Measurements from ENCODE around the gene AMPD3.
A peak's percentile ranks its signal among the peaks of the same experiment; 100 is the strongest.

The AMPD3 gene

GRCh38 chr11:10486161-10486840, 31.2 kb downstream of the AMPD3 start:
- peaks cover 80% of the 10 kb centered on the region for H3K36me3 ChIP-seq (ENCODE audit: control insufficient read depth, insufficient read depth, low read length)

DNA sequence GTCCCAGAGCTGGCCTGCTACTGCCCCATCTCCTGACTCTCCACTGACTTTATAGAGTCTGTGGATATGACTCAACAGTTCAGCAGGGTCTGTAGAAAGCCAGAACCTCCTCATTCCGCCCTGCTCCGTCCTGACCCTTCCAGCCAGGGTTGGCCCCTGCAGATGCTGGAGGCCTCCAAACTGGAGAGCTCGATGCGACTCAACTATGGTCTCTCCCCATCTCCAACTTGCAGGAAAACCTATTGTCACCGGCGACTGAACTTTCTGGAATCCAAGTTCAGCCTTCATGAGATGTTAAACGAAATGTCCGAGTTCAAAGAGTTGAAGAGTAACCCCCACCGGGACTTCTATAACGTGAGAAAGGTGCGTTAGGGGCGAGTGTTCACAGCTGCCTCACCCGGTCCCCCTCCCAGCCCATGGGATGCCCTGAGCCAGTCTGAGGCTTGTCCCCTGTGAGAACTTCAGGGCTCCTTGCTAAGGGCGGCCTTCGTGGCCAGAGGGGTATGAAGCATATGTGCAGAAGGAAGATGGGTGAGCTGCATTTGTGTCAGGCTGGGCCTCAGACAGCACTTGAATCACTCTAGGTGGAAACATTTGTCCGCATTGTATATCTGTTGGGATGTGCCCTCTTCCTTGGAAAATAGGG, 32.1 kb downstream of the AMPD3 start:
- H3K4me3 ChIP-seq (ENCODE audit: insufficient read depth, low read depth, low read length, poor library complexity, severe bottlenecking), result no peak overlapping the region
- H3K9me3 ChIP-seq (ENCODE audit: control insufficient read depth, low read length), result no peaks in the 10 kb centered on the region
- H3K36me3 ChIP-seq (ENCODE audit: control insufficient read depth, insufficient read depth, low read length), result peaks cover 75% of the 10 kb centered on the region
- DNase-seq, result no peak
- H3K27ac ChIP-seq (ENCODE audit: insufficient read depth, low read length, poor library complexity, severe bottlenecking), result no peak overlapping the region
- no peaks in the 10 kb centered on the region for H3K27me3 ChIP-seq (replicated peaks; ENCODE audit: control insufficient read depth, insufficient read depth, low read length, poor library complexity, severe bottlenecking)
- no peaks in the 10 kb centered on the region for H3K4me1 ChIP-seq (ENCODE audit: control insufficient read depth, insufficient read depth, low read length, poor library complexity, severe bottlenecking)

More at GRCh38 chr11:10486161-10486840, 31.2 kb downstream of the AMPD3 start:
- DNase-seq, result no peak
- Histone ChIP-seq H3K9me3 (ENCODE audit: control insufficient read depth, low read length) (no peaks in the 10 kb centered on the region), H3K4me3 (ENCODE audit: insufficient read depth, low read depth, low read length, poor library complexity, severe bottlenecking) (no peak overlapping the region), H3K4me1 (ENCODE audit: control insufficient read depth, insufficient read depth, low read length, poor library complexity, severe bottlenecking) (no peaks in the 10 kb centered on the region), H3K27ac (ENCODE audit: insufficient read depth, low read length, poor library complexity, severe bottlenecking) (no peak overlapping the region), H3K27me3 (replicated peaks; ENCODE audit: control insufficient read depth, insufficient read depth, low read length, poor library complexity, severe bottlenecking) (no peaks in the 10 kb centered on the region)

GRCh38 chr11:10488121-10488933, 33.3 kb downstream of the AMPD3 start:
- Histone ChIP-seq H3K27me3 (replicated peaks; ENCODE audit: control insufficient read depth, insufficient read depth, low read length, poor library complexity, severe bottlenecking) (no peaks in the 10 kb centered on the region), H3K27ac (ENCODE audit: insufficient read depth, low read length, poor library complexity, severe bottlenecking) (no peak overlapping the region), H3K4me3 (ENCODE audit: insufficient read depth, low read depth, low read length, poor library complexity, severe bottlenecking) (no peak overlapping the region), H3K36me3 (ENCODE audit: control insufficient read depth, insufficient read depth, low read length) (peaks cover 76% of the 10 kb centered on the region), H3K9me3 (ENCODE audit: control insufficient read depth, low read length) (no peaks in the 10 kb centered on the region), H3K4me1 (ENCODE audit: control insufficient read depth, insufficient read depth, low read length, poor library complexity, severe bottlenecking) (no peaks in the 10 kb centered on the region)
- no peak for DNase-seq

DNA sequence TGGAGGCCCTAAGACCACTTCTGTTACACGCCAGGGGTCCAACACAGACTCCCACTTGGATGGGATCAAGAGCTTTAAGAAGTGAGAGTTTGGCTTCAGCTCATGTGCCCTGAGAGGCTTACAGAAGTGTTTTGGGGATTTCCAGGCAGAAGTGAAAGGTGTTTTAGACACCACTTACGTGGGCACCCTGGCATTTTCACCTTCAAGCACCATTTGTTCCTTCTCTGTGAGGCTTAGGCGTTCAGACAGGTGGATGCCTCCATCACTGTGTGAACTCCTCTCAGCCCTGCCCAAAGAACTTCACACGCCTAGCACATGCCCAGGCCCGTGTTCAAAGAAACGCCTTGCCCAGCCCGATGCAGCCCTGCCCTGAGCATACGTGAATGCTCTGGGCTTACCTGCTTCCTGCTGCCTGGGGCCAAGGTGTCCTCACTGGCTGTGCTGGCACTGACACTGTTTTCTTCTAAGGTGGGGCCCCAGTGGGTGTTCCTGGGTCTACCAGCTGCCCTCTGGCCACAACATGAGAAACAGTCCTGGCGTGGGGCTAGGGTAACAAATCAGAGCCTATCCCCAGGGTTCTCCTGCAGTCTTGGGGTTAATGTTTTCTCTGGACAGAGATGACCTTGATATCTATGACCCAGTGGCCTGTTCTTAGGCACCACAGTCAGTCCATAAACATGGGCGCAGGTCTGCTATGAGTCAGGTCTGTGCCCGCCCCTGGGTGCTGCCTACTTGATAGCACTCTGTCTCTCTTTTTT, 34.0 kb downstream of the AMPD3 start:
- DNase-seq, result no peak
- H3K4me1 ChIP-seq (ENCODE audit: control insufficient read depth, insufficient read depth, low read length, poor library complexity, severe bottlenecking), result no peaks in the 10 kb centered on the region
- H3K36me3 ChIP-seq (ENCODE audit: control insufficient read depth, insufficient read depth, low read length), result peaks cover 78% of the 10 kb centered on the region
- peak overlapping the region; percentile 1 for H3K27ac ChIP-seq (ENCODE audit: insufficient read depth, low read length, poor library complexity, severe bottlenecking)
- H3K27me3 ChIP-seq (replicated peaks; ENCODE audit: control insufficient read depth, insufficient read depth, low read length, poor library complexity, severe bottlenecking), result no peaks in the 10 kb centered on the region
- H3K4me3 ChIP-seq (ENCODE audit: insufficient read depth, low read depth, low read length, poor library complexity, severe bottlenecking), result no peak overlapping the region
- no peaks in the 10 kb centered on the region for H3K9me3 ChIP-seq (ENCODE audit: control insufficient read depth, low read length)

DNA sequence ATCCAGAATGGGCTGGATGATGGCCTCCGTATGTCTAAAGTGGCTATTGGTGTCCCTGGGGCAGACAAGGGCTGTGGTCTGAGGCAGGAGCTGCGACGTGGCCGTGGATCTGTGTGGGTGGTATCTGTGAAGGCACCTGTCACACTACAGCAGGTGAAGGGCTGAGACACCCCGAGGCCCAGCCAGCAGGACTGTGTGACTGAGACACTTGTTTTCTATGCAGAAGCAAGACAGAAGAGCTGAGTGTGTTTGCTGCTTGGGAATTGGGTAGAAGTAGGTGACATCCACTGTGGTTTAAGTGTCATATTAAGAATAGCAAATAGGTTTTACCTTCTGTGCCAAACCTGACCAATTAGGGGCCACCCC, 35.0 kb downstream of the AMPD3 start:
- no peak for DNase-seq
- peaks cover 78% of the 10 kb centered on the region for H3K36me3 ChIP-seq (ENCODE audit: control insufficient read depth, insufficient read depth, low read length)
- no peaks in the 10 kb centered on the region for H3K27me3 ChIP-seq (replicated peaks; ENCODE audit: control insufficient read depth, insufficient read depth, low read length, poor library complexity, severe bottlenecking)
- H3K9me3 ChIP-seq (ENCODE audit: control insufficient read depth, low read length), result no peaks in the 10 kb centered on the region
- no peak overlapping the region for H3K4me3 ChIP-seq (ENCODE audit: insufficient read depth, low read depth, low read length, poor library complexity, severe bottlenecking)
- H3K4me1 ChIP-seq (ENCODE audit: control insufficient read depth, insufficient read depth, low read length, poor library complexity, severe bottlenecking), result no peaks in the 10 kb centered on the region
- H3K27ac ChIP-seq (ENCODE audit: insufficient read depth, low read length, poor library complexity, severe bottlenecking), result no peak overlapping the region

- Histone ChIP-seq H3K36me3 (ENCODE audit: control insufficient read depth, insufficient read depth, low read length) (peaks cover 79% of the 10 kb centered on the region), H3K27me3 (replicated peaks; ENCODE audit: control insufficient read depth, insufficient read depth, low read length, poor library complexity, severe bottlenecking) (no peaks in the 10 kb centered on the region), H3K27ac (ENCODE audit: insufficient read depth, low read length, poor library complexity, severe bottlenecking) (no peak overlapping the region), H3K4me3 (ENCODE audit: insufficient read depth, low read depth, low read length, poor library complexity, severe bottlenecking) (no peak overlapping the region), H3K9me3 (ENCODE audit: control insufficient read depth, low read length) (no peaks in the 10 kb centered on the region), H3K4me1 (ENCODE audit: control insufficient read depth, insufficient read depth, low read length, poor library complexity, severe bottlenecking) (no peaks in the 10 kb centered on the region)
- no peak for DNase-seq
Measured at GRCh38 chr11:10490398-10491241, 35.6 kb downstream of the AMPD3 start.

- Histone ChIP-seq H3K27ac (ENCODE audit: insufficient read depth, low read length, poor library complexity, severe bottlenecking) (no peak overlapping the region), H3K4me3 (ENCODE audit: insufficient read depth, low read depth, low read length, poor library complexity, severe bottlenecking) (no peak overlapping the region), H3K4me1 (ENCODE audit: control insufficient read depth, insufficient read depth, low read length, poor library complexity, severe bottlenecking) (no peaks in the 10 kb centered on the region), H3K9me3 (ENCODE audit: control insufficient read depth, low read length) (no peaks in the 10 kb centered on the region), H3K27me3 (replicated peaks; ENCODE audit: control insufficient read depth, insufficient read depth, low read length, poor library complexity, severe bottlenecking) (no peaks in the 10 kb centered on the region), H3K36me3 (ENCODE audit: control insufficient read depth, insufficient read depth, low read length) (peaks cover 78% of the 10 kb centered on the region)
- no peak for DNase-seq
Measured at GRCh38 chr11:10492084-10492483, 37.0 kb downstream of the AMPD3 start.

DNA sequence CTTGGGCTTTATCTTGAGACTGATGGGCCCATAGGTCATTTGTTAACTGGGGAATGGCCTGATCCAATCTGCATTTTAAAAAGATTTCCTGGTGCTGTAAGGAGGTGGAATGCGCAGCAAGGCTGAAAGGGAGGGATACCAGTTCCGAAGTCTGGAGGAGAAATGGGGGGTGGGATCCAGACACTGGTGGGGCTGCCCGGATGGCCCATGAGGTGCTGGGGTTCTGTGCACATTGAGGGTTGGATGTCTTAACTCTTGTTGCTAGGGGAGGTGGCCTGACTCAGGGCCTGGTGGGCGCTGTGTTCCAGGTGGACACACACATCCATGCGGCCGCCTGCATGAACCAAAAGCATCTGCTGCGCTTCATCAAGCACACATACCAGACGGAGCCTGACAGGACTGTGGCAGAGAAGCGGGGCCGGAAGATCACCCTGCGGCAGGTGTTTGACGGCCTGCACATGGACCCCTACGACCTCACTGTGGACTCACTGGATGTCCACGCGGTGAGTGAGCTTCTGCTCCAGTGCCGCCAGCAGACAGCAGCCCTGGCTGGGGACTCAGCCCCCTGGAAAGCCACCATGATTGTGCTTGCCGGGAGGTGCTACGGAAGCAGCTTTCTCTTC, 38.1 kb downstream of the AMPD3 start:
- Histone ChIP-seq H3K27me3 (replicated peaks; ENCODE audit: control insufficient read depth, insufficient read depth, low read length, poor library complexity, severe bottlenecking) (no peaks in the 10 kb centered on the region), H3K4me3 (ENCODE audit: insufficient read depth, low read depth, low read length, poor library complexity, severe bottlenecking) (no peak overlapping the region), H3K4me1 (ENCODE audit: control insufficient read depth, insufficient read depth, low read length, poor library complexity, severe bottlenecking) (no peaks in the 10 kb centered on the region), H3K36me3 (ENCODE audit: control insufficient read depth, insufficient read depth, low read length) (peaks cover 81% of the 10 kb centered on the region), H3K9me3 (ENCODE audit: control insufficient read depth, low read length) (no peaks in the 10 kb centered on the region), H3K27ac (ENCODE audit: insufficient read depth, low read length, poor library complexity, severe bottlenecking) (no peak overlapping the region)
- DNase-seq, result no peak

Data from effector memory CD4-positive, alpha-beta T cell (primary cell).